Ishikawa (cell line): Measurements from ENCODE around the gene MYH10.

Source experiments
- RAD21 ChIP-seq: IDR thresholded peaks from 2 replicates; pipeline ENCODE4 v1.6.1; 2012; ENCODE audit warnings: low read depth
- TAF1 ChIP-seq: IDR thresholded peaks from 2 replicates; pipeline ENCODE4 v1.6.1; 2012; ENCODE audit warnings: low read depth, mild to moderate bottlenecking
- TEAD4 ChIP-seq: IDR thresholded peaks from 2 replicates; pipeline ENCODE4 v1.6.1; 2012

GRCh38 chr17:8504460-8505207 is 125.9 kb downstream of the MYH10 start:
- TF ChIP-seq RAD21 (no peak), TAF1 (no peak), TEAD4 (no peak)
